Progenitor cell of endocrine pancreas (in vitro differentiated cells): ENCODE measurements around the gene NINL. TPM values are rescaled to one million over a fixed set of nuclear protein-coding genes. Genes with fewer than 3 reads are reported as not detected.
"Not testable (repeated sequence)": the region's sequence is repeated elsewhere in the genome, so short reads cannot be mapped to it uniquely, and the experiment has no call there.

ENCODE experiments used
- DNase-seq: peaks from one replicate; pipeline ENCODE4 v3.0.0; 2021; ENCODE audit warnings: low spot score; ENCODE audit not compliant: unreplicated experiment
- H3K27ac Mint-ChIP-seq: 2 replicates; pipeline ENCODE4 v1.8.0; 2021; ENCODE audit warnings: mild to moderate bottlenecking, moderate library complexity, mixed read lengths
- H3K27me3 Mint-ChIP-seq: 2 replicates; pipeline ENCODE4 v1.8.0; 2021; ENCODE audit warnings: mixed read lengths
- H3K36me3 Mint-ChIP-seq: 2 replicates; pipeline ENCODE4 v1.8.0; 2022; ENCODE audit warnings: mixed read lengths; ENCODE audit not compliant: insufficient read depth
- H3K4me1 Mint-ChIP-seq: 2 replicates; pipeline ENCODE4 v1.8.0; 2021; ENCODE audit warnings: low read depth, mixed read lengths
- H3K4me3 Mint-ChIP-seq: 2 replicates; pipeline ENCODE4 v1.8.0; 2021; ENCODE audit warnings: low read depth, mild to moderate bottlenecking, moderate library complexity, mixed read lengths
- H3K9me3 Mint-ChIP-seq: 2 replicates; pipeline ENCODE4 v1.8.0; 2021; ENCODE audit warnings: low read depth, mixed read lengths
- total RNA-seq: library from RNA; stranded (reverse); gene quantifications from 2 replicates; pipeline ENCODE4 v1.2.1, GENCODE V29; 2021
- TF ChIP-seq, protein P1 (sequence below): fragments of 200-600 bp; sonication (generic); IDR thresholded peaks from one replicate; pipeline ENCODE4 v1.5.0; 2021; ENCODE audit warnings: antibody characterized with exemption, mild to moderate bottlenecking; ENCODE audit not compliant: unreplicated experiment

NINL gene
- total RNA-seq, 1 donor from 2014 or later: 125 TPM

DNA sequence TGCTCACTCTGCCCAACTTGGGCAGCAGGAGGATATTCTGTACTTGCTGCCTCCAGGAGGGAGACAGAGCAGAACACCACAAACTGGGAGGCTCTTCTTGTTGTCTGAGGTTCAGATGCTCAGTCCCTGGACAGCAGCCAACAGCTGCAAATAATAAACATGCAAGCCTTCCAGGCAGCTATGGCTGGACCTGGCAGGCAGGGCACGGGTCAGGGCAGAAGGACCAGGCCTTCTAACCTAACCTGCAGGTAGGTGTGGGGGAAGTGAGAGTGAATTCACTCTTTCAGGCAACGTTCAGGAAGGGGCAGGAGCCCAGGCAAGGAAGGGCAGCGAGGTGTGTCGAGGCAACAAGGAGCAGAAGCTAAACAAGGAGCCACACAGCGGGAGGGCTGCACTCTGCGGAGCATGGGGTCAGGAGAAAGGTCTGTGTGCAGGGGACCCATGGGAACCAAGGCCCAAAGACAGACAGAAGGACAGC is 31.5 kb downstream of the NINL start:
- Mint-ChIP-seq H3K9me3 (no peaks in the 10 kb centered on the region), H3K27ac (peak overlapping the region; percentile 95), H3K4me1 (peaks cover 54% of the 10 kb centered on the region), H3K4me3 (no peak overlapping the region), H3K27me3 (no peaks in the 10 kb centered on the region), H3K36me3 (peaks cover 18% of the 10 kb centered on the region)
- DNase-seq: no peak
- TF ChIP-seq, protein P1, sequence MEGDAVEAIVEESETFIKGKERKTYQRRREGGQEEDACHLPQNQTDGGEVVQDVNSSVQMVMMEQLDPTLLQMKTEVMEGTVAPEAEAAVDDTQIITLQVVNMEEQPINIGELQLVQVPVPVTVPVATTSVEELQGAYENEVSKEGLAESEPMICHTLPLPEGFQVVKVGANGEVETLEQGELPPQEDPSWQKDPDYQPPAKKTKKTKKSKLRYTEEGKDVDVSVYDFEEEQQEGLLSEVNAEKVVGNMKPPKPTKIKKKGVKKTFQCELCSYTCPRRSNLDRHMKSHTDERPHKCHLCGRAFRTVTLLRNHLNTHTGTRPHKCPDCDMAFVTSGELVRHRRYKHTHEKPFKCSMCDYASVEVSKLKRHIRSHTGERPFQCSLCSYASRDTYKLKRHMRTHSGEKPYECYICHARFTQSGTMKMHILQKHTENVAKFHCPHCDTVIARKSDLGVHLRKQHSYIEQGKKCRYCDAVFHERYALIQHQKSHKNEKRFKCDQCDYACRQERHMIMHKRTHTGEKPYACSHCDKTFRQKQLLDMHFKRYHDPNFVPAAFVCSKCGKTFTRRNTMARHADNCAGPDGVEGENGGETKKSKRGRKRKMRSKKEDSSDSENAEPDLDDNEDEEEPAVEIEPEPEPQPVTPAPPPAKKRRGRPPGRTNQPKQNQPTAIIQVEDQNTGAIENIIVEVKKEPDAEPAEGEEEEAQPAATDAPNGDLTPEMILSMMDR: no peak

DNA sequence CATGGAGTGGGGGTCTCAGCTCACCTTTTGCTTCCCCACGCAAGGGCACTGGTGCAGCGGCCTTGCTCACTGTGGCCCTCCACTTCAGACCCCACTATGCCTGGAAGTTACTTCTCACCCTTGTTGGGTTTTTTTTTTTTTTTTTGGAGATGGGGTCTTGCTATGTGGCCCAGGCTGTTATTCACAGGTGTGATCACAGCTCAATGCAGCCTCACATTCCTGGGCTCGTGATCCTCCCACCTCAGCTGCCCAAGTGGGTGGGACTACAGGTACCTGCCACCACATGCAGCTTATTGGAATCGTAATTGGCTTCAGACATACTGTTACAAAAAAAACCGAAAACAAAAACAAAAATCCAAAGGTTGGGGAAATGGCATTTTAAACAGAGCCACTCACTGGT is 32.4 kb downstream of the NINL start:
- no peak overlapping the region for H3K4me3 Mint-ChIP-seq
- TF ChIP-seq, protein P1: no peak
- H3K36me3 Mint-ChIP-seq: peaks cover 12% of the 10 kb centered on the region
- no peak for DNase-seq
- no peaks in the 10 kb centered on the region for H3K9me3 Mint-ChIP-seq
- H3K4me1 Mint-ChIP-seq: peaks cover 51% of the 10 kb centered on the region
- H3K27ac Mint-ChIP-seq: peak overlapping the region; percentile 33
- no peaks in the 10 kb centered on the region for H3K27me3 Mint-ChIP-seq

DNA sequence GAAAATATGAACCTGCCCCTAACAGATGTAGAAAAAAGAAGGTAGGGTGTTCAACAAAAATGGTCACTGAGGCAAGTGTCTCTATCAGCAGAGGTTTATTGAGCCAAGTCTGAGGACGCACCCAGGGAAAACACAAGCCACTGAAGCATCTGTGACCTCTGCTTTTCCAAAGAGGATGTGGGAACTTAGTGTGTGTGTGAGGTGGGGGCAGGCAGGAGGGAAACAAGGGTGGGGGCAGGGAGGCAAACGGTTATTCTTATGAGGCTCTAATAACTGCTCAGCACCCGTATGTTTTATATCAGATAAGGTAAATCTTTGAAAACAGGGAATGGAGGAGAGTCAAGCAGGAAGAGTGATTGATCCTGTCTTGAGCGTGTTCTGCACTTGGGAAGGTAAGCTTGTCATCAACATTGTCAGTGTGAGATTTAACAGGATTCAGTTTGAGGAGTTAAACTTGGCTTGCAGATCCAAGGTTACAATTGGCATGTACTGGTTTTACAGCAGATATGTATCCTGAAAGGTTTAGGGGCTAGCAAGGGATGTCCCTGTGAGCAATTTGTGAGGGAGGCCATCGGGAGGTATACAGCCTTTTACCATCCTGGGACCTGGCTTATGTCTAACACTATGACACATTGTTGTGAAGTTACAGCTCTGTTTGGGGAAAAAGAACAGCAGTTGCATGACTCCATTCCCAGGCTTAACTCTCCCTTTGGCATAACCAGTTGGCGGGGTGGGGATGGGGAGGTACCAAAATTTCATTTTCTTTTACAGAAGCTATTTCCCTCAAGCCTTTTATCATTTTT is 33.7 kb downstream of the NINL start:
- no peaks in the 10 kb centered on the region for H3K27me3 Mint-ChIP-seq
- no peaks in the 10 kb centered on the region for H3K9me3 Mint-ChIP-seq
- no peak overlapping the region for H3K4me3 Mint-ChIP-seq
- TF ChIP-seq, protein P1: no peak
- peak overlapping the region; percentile 95 for H3K27ac Mint-ChIP-seq
- H3K36me3 Mint-ChIP-seq: peaks cover 5% of the 10 kb centered on the region
- no peak for DNase-seq
- H3K4me1 Mint-ChIP-seq: peaks cover 56% of the 10 kb centered on the region

DNA sequence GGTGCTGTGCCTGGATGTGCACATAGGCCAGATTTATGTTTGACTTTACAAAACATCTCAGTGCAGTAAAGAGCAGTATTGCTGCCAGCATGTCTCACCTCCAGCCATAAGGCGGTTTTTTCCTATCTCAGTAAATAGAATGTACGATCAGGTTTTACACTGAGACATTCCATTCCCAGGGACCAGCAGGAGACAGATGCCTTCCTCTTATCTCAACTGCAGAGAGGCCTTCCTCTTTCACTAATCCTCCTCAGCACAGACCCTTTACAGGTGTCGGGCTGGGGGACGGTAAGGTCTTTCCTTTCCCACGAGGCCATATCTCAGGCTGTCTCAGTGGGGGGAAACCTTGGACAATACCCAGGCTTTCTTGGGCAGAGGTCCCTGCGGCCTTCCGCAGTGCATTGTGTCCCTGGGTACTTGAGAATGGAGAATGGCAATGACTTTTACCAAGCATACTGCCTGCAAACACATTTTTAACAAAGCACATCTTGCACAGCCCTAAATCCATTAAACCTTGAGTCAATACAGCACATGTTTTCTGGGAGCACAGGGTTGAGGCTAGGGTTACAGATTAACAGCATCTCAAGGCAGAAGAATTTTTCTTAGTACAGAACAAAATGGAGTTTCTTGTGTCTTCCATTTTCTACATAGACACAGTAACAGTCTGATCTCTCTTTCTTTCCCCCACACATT is 34.5 kb downstream of the NINL start:
- Mint-ChIP-seq H3K4me1 (peaks cover 64% of the 10 kb centered on the region), H3K4me3 (peak overlapping the region; percentile 37), H3K27ac (peak overlapping the region; percentile 95)
- DNase-seq, H3K9me3 Mint-ChIP-seq, H3K27me3 Mint-ChIP-seq, H3K36me3 Mint-ChIP-seq: not testable (repeated sequence)

DNA sequence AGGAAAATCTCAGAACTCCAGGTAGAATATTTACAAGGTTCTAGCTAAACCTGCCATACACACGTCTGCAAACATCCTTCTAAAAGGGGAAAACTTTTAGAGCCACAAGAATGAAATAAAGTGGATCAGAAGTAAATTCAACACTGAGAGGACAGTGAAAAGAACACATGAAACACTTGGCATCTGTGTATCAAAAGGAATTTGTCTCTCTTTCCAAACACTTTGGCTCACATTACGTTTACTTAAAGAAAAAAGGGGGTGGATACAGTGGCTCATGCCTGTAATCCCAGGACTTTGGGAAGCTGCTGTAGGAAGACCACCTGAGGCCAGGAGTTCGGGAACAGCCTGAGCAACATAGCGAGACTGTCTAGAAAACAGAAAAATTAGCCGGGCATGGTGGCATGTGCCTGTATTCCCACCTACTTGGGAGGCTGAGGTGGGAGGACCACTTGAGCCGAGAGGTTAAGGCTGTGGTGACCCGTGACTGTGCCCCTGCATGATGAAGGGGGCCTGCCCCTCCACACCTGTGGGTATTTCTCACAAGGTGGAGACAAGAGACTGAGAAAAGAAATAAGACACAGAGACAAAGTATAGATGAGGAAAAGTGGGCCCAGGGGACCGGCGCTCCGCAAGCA is 35.4 kb downstream of the NINL start:
- DNase-seq: no peak
- Mint-ChIP-seq H3K4me1 (peaks cover 70% of the 10 kb centered on the region), H3K27me3 (no peaks in the 10 kb centered on the region), H3K27ac (peak overlapping the region; percentile 95), H3K9me3 (no peaks in the 10 kb centered on the region), H3K4me3 (peak overlapping the region; percentile 37), H3K36me3 (peaks cover 9% of the 10 kb centered on the region)
- TF ChIP-seq, protein P1: no peak
